Stimulated activated CD8-positive, alpha-beta memory T cell treated with anti-CD3 and anti-CD28 coated beads, Interleukin-7, amount 100 ng/mL, for 4 hours (primary cell): ENCODE results near the gene STOML2.

Experiments
- DNase-seq, 2 donors: peaks; one replicate each; pipeline ENCODE4 v3.0.0-alpha.2; 2020; ENCODE audit warnings: low read depth in 2 of 2

STOML2 gene

DNA sequence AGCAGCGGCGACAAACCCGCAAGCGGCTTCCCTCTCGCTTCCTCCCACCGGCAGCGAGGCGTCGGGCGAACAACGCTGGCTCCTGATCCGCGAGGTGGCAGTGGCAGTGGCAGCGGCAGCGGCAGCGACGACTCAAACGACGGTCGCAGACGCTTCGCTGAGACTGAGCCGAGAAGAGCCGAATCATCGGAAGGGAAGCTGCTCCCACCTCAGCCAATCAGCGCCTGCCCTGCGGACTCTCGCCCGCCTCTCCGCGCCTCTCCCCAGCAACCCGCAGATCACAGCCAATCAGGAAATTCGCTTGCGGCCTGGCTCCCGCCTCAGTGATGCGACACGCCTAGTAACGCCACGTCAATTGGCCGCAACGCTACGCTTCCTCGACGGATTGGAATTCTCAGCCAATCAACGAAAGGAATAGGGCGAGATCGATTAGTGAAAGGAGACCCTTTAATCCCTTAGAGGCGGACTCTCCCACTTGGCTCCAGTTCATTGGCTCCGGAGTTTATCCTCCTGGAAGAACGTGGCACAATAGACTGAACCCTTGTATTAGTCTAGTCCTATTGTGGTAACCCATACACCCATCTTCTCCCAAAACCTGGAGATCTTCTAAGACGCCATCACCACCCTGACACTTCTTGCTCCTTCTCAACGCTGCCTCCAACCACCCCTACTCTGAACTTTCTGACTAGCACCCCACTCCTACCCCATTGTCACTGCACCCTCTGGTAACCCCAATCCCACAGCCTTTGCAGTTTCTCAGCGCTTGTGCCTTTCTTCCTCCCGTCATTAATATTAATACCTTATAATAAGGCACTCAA, 30.3 kb downstream of the STOML2 start, which contains the start of gene VCP:
Gene VCP (minus strand): TSS at position 165 of the 818 bp plus-strand sequence. CDS start 272 bp downstream, outside the sequence.
- peak; percentile 95 to 97 for DNase-seq

DNA sequence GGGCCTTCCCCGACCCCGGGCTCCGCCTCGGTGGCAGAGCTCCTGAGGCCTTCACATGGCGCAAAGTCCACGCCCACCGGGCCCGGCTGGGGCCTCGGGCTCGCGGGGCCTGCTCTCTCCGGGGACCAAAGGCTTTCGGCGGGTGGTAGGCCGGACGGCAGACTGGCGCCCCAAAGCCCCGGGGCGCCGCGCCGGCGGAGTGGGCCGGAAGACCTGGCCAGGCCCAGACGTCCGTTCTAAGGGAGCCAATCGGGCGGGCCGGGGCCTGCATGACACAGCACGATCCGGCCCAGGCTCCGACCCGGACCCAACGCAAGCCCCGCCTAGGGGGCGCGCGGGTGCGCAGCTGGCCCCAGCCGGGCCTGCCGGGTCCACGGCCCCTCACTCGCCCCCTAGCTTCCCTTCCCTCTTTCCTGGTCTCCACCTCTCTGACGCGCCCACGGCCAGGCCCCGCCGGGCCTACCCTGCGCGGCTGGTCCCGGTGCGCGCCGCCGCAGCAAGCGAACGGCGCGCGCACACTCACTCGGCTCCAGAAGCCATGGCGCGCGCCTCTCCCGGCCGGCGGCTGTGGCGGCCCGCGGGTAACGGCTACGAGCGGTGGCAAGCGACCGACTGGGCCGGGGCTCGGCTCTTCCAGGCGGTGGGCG, 31.0 kb downstream of the STOML2 start:
- DNase-seq: peak; percentile 27 to 69

DNA sequence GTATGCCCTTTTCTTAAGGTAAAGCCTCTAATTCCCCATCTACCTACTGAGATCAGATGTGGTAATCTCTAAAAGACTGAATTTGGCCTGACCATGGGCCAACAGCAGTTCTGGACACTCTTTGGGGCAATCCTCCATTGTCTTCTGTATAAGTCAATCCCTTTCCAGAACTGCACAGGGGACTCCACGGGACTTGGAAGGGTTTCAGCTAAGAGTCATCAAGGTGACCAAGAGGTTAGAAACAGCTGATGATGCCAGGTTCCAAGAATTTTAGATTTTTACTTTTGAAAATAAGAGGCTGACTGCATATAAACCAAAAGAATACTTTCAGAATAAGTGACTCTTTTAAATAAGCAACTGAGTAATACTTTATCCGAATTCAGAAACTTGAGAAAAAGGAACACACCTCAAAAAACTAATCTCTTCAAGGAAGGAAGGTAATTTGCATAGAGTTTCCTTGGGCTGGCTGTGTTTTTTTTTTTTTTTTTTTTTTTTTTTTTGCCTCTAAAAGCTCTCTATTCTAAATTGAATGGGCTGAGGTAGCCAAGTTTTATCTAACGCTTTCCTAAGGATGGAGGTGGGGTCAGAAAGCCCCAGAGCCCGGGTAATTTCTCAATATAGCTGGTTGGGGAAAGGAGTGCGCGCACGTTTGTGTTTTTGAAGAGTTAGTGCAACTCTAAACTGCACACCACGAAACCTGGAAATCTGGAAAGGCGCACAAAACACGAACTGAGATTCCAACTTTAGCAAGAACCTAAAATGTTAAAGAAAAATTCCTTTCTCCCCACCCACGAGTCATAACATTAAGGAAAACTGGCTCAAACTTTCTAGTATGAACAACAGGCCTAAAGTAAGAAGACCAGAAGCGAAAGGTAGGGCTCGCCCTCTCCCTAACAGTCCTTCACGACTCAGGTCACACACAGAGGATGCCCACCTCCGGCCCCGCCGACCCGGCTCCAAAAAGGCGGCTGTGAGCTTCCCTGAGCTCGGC, 31.8 kb downstream of the STOML2 start:
- DNase-seq: no peak

DNA sequence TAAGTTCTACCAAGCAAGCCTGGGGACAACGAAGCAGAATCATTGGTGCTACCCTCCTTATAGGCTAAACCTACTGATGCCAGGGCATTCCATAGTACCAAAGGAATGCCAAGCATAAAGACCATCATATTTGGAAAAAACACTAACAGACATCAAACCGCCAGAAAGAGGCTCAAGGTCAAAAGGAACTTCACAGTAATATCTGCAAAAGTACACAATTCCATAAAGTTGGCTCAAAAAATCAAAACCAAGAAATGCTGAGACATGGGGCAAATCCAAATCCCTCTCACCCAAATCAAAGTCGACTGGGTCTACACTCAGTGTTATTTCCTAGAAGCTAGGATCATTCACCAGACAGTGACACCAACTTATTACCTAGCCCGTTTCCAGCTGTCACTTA, 33.9 kb downstream of the STOML2 start:
- no peak for DNase-seq

DNA sequence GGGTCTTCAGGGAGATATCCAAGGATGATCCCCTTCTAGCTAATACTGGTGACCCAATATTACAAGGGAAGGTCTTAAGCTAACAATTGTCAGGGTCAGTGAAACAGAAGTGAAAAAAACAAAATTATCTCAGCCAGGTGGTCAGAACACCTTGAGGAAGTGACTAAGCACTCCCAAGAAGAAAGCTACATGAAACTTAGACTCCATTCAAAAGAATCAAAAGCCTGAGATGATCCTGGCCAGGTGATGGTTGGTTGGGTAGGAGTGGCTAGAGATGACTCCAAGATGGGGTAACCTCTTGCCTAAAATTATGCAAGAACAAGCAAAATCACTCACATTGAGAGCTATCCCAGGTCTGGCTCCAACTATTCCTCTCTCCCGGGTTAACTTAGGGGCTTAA, 35.9 kb downstream of the STOML2 start:
- DNase-seq: no peak

DNA sequence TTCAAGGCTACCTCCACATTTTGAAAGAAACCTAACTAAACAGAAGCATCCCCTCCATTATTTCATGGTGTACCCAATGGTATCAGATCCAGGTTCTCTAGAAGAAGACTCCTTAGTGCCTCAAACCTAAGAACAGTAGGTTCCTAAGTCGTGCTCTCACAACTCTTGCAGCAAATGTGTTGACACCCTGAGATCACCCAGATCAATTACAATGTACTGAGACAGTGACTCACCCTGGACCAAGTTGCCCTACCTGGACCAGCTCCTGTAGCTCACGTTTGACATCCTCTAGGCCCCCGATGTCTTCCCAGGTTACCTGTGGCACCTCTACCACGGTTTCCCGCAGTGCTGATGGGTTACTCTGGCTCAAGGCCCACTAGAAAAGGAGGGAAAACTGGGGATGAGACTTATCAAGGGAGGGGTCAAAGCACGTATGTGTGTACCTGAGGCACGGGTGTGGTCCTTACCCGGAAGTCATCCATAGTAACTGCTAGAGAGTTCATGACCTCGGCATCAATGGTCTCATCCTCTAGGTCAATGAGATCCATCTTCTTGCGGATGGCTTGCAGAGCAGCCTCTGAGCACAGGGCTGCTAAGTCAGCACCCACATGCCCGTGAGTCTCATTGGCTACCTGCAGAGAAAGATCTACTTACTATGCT, 42.3 kb downstream of the STOML2 start:
- no peak for DNase-seq

DNA sequence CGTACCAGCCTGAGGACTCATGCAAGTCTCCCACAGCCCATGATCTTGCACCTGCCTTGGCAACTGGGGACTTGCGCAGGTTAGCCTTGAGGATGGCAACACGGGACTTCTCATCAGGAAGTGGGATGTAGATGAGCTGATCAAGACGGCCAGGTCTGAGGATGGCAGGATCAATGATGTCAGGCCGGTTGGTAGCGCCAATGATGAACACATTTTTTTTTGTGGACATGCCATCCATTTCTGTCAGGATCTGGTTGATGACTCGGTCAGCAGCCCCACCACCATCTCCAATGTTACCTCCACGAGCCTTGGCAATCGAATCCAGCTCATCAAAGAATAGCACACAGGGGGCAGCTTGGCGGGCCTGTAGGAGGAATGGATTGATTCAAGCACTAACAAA, 43.5 kb downstream of the STOML2 start:
- DNase-seq: no peak

DNA sequence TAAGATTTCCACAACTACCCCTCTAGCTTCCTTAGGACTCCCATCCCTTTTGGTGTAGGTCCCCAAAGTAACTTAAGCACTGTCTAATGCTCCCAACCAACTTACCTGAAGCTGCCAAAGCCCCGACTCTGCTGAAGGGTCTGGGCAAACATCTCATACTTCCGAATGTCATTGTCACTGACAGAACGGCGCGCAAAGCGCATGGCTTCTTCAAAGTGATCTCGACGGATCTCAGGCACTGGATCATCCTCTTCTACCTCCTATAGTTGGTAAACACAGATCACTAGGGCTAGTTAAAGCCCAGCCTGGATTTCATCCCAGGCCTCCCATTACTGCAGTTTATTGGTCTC, 45.7 kb downstream of the STOML2 start:
- no peak for DNase-seq

DNA sequence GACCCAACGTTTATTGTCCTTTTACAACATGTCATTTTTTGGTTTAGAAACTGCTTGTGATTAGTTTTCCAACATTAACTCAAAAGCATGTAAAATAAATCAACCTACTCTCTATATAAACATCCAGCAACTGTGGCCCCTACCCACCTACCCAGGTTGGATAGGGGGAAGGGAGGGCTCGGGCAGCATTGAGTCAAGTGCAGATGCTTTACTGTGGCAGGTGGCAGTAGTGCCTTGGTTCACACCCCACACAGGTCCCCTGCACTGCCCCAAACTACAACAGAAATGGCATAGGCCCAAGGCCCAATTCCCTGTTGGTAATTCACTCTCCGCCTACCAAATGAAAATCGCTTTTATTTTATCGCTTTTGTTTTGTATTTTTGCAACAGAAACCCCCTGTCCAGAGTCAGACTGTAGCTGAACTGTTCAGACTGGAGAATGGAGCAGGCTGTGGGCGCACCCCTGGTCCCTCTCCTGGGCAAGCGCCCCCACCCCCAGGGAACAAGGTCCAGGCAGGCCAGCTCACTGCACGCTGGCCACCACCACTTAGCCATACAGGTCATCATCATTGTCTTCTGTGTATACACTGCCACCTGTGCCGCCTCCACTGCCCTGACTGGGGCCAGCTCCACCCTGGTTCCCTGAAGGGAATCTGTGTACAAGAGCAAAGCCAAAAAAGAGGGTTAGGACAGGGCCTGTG, 46.2 kb downstream of the STOML2 start:
- no peak for DNase-seq

DNA sequence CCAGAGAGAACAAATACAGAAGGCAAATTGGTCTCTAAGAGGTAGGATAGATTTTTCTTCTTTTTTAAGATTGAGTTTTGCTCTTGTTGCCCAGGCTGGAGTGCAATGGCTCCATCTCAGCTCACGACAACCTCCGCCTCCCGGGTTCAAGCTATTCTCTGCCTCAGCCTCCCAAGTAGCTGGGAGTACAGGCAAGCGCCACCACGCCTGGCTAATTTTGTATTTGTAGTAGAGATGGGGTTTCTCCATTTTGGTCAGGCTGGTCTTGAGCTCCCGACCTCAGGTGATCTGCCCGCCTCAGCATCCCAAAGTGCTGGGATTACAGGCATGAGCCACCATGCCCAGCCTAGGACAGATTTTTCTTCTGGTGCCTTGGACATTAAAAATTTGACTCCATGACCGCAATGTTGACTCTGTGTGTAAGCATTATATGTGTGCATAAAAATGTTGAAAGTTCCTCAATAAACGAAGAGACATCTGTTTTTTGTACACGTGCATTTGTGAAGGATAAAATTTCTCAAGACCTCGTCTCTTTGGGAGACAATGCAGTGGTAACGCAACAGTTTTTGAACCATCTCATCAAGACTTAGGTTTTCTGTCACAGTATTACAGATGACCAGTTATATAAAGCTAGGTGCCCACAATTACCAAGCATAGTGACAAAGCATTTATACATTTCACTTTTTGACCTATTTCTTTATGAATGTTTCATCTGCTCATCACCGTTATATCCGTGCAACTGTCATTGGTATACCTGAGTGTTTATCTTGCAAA, 47.9 kb downstream of the STOML2 start:
- no peak for DNase-seq

DNA sequence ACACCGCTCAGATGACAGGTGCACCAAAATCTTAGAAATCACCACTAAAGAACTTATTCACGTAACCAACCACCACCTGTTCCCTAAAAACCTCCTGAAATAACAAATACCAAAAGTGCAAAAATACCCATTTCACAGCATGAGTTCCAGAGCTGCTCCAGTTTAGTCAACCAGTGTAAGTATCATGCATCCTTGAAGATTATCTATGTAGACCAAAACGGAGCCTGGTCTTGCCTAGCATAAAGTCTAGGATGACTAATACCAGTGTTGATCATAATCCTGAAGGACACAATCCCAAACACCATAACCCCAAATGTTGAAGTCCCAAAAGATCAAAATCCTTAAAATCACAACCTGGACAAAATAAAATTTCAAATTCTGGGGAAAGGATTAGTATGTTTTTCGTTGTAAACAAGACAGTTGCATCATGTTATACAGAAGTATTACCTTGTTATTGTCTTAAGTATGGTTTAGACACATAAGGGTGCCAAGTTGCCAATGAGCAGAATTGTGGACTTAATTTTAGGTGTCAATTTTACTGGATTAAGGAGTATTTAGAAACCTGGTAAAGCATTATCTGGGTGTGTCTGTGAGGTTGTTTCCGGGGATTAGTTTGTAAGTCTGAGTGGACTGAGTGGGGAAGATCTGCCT, 48.6 kb downstream of the STOML2 start:
- DNase-seq: no peak

DNA sequence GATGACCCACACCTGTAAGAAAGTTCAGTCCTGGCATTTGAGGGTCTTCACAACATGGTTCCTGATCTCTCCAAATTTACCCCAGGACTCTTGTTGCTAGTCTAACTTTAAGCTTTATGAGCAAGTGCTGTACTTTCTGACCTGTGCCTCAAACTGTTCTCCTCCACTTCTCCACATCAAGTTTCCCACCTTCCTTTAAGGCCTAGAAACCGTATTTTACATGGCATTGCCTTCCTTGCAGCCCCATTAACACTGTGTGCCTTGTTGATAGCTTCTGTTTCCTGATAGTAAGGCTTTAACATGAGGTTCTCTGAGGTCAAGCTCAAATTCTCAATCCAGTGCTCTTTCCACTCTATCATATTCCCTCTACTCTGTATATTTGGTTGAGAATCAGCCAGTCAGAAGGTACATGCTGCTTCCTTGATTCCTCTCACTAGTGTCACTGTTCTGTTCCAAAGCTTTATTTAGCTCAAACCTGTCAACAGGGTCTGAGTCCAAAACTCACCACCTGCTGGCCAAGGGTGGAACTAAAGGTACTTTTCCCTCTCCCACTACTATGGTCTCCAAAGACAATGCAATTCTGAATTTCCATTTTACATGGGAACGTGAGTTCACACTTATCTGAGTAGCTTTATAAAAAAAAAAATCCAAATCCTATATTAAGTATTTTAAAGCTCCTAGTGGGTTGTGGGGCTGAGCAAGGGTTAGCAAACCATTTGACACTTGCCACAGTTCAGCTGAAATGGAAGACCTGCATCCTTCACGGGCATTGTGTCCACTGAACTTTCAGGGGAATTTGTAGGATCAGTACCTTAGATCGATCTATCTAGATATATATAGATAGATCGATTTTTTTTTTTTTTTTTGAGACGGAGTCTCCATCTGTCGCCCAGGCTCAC, 51.6 kb downstream of the STOML2 start:
- DNase-seq: peak; percentile 11 to 19
